HG02884 (cell line): ENCODE data around the gene BCL2.
A peak's percentile ranks its signal among the peaks of the same experiment; 100 is the strongest.

Experiments
- ATAC-seq: cut with Tn5 transposase; IDR thresholded peaks from one replicate; pipeline ENCODE4 v1.9.1; 2021; ENCODE audit warnings: mild to moderate bottlenecking, moderate library complexity; ENCODE audit not compliant: unreplicated experiment

Gene BCL2

DNA sequence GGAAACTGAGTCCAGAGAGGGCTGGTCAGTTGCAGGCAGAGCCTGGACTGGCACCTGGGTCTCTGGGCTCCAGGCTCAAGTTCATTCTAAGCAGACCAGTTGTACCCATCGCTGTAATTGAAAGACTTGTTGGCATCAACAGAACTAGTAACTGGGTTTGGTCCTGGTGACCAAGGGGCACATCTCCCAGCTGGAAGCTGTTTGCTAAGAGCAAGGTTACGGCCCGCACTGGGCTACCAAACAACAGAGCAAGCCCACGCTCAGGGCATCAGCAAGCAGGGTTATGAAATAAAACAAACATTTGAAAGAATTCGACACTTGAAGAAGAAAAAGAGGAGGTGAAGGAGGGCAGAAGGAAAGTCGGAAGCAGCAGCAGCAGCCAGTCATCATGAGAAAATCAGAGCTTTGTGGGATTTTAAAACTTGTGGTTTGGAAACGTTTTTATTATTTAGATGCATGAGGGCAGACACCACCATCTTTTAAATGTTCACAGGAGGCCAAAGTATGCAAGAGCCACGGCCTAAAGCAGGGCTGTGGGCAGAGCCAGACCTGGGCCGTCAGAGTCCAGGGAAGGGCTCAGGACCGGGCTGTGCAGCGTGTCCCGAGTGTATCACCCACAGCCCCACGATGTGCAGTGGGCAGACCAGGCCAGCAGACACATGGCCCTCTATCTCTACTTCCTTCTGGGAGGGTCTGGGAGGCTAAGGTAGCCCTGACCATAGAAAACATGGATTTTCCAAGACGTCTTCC lies 220.3 kb downstream of the BCL2 start:
- ATAC-seq: no peak

DNA sequence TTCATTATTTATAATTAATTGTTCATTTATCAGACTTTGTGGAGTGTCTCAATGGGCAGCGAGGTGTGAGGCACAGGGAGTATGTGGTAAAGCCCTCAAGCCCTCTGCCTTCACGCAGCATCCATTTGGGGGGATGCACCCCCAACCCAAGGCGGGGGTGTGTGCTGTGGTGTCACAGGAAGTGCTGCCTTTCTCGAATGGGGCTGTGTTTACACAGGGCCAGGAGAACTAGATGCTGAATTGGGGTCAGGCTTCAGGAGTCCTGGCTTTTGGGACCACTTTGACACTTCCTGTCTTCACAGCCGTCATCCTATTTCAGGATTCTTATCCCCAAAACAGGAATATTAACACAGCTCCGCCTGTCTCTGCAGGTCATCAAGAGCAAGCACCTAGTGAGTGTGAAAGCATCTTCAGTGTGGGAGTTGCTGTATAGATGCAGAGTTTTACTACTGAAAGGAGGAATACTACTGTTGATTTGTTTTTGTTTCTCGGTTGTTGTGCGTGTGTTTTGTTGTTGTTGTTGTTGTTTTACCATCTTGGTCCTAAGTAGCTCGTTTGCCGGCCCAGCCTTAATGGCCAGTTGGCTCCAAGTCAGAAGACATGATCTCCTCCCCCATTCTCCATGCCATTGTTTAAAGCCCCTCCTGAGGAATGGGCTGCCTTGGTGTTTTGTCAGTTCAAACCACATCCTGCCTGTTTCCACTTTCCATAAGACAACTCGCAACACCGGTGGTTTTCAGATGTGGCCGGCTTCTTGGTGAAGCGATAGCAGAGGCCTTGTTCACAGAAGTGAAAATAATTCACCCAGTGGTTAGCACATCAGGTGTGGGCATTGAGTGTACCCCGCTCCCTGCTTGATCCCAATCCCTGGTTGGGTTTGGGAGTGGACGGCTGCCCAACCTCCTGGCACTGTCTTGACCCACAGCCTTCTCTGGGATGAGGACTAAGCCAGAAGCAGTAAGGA lies 221.3 kb downstream of the BCL2 start:
- ATAC-seq: peak; percentile 75

DNA sequence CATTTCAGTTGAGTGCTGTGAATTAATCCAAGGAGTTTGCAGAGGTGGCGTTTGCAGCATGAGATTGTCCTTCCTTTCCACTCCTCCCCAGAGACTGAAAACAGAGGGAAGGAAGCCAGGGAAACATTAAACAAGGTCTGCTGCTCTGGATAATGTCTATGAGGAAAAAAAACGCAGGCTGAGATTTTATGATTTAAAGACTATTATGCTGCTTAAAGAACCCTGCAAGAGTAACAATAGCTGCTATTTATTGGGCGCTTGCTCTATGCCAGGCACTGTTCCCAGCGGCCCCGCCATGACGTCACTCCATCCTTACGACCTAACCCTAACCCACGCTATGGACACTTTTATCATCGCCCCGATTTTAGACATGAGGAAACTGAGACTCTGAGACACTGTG lies 222.4 kb downstream of the BCL2 start:
- ATAC-seq: no peak

DNA sequence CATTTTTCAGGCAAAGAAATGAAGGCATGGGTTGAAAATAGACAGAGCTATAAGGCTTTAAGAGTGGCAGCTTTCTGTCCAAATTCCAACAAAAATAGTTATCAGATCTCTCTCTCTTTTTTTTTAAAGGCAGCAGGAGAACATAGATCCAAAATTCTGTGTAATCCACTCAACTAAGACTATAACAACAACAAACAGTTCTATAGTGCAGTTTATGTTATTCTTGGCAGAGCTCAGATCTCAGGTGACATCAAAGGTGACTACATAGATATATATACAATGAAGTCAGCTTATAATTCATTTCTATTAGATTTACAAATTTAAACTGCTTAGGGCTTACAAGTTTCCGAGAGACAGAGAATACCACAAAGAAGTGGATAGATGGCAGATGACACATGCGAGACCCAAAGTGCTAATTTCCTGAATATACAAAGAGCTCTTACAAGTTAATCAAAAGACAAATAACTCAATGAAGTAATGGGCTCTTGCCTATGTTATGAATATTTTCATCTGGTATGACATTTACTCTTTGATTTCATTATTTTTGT lies 223.2 kb downstream of the BCL2 start:
- no peak for ATAC-seq

DNA sequence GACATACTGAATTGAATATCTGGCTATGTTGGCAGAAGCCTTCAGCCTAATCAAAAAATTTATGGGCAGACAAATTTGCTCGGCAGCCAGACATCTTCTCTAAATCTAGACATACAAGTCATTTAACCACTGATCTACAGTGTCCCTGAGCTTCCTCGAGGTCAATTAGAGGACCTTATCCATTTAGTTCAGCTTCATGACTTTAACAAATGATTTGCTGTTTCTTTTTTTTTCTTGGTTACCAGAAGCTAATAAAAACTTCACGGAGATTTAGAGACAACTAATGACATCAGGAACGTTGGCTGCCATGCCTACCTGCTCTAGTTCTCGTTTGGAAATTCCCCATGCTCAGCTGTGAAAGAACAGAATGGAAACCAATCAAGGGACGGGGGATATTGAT lies 223.8 kb downstream of the BCL2 start:
- no peak for ATAC-seq

DNA sequence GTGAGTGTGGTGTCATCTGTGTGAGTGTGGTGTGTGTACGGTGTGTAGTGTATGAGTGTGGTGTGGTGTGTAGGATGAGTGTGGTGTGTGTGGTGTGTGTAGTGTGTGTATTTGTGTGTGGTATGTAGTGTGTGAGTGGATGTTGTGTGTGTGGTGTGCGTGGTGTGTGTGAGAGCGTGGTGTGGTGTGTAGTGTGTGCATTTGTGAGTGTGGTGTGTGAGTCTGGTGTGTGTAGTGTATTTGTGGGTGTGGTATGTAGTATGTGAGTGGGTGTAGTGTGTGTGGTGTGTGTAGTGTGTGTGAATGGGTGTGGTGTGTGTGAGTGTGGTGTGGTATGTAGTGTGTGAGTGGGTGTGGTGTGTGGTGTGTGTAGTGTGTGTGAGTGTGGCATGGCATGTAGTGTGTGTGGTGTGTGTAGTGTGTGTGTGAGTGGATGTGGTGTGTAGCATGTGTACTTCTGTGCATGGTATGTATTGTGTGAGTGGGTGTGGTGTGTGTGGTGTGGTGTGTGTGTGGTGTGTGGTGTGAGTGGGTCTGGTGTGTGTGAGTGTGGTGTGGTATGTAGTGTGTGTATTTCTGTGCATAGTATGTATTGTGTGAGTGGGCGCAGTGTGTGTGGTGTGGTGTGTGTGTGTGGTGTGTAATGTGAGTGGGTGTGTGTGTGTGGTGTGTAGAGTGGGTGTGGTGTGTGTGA lies 227.8 kb downstream of the BCL2 start:
- ATAC-seq: no peak

DNA sequence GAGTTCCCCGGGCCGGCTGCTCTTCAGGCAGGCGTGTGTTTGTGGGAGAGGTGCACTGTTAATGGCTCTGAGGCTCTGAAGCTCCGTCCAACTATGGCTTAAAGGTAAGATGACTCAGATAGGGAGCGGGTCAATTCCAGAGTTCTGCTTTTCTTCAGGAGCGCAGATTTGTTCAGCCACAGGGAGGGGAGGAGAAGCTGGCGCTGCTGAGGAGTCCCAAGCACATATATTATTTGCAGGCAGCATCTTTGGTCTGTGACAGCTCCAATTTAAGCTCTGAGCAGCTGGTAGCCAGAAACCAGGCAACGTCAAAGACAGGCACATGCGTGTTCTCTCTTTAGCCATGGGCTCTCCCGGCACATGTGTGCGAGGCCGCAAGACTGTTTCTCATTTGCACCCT lies 229.2 kb downstream of the BCL2 start:
- no peak for ATAC-seq

DNA sequence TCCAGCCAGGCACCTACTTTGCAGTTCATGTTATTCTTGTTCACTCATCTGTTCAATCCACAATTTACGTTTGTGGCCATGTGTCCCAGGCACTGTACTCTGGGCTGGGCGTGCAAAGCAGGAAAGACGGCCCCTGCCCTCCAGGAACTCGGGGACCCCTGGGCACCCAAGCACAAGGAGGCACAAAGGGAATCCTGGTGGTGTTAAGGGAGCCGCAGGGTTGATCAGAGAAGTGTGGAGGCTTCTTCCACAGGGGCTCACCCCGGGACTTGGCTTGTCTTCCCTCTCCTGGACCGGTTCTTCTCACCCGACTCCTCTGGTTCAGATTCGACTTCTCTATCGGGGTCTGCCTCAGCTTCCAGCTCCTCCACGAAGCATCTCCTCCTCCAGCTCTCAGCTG lies 230.5 kb downstream of the BCL2 start:
- no peak for ATAC-seq

DNA sequence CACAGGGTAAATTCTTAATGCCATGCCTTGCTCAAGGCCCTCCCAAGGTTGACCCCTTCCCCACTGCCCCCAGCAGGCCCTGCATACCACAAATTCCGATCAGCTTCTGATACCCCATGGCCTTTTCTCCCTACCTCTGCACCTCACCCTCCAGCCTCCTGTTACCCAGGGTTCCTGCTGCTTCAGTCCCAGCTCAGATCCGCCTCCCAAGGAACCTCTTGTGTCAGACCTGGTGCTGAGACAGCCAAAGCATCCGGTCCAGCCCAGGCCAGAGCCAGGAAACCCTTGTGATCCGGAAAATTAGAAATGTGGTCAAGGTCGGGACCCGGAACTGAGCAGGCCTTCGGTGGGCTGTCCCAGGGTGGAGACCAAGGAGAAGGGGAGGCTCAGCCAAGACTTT lies 231.3 kb downstream of the BCL2 start:
- ATAC-seq: no peak

DNA sequence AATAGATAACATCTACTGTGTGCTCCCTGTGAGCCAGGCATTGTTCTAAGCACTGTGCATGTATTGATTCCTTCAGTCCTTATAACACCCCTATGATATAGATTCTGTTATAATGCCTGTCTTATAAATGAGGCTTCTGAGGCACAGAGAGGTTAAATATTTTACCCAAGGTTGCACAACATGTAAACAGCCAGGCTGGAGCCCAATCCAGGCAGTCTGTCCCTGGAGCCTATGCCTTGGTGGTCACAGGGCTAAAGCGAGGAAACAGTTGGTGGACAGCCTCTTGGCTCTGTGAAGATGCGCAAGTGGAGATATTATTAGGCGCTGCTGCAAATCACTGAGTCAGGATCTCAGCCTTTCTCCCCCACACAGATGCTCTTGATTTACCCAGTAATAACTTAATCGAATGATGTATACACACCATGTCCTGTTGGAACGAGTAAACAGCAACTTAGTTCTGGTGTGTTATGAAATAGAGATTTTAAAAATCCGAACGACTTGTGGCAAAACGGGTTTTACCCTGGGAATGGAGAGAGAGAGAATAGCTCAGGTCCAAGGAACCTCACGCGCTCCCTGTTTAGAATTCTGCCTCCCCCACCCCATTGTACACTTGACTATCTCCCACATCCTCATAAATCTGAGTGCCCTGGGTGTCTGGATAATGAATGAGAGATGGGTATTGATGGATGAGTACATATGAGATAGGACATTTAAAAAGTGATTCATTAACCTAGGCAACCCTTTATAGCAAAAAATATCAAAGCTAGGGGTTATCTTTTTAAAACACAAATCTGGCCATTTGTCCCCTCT lies 231.9 kb downstream of the BCL2 start:
- no peak for ATAC-seq

DNA sequence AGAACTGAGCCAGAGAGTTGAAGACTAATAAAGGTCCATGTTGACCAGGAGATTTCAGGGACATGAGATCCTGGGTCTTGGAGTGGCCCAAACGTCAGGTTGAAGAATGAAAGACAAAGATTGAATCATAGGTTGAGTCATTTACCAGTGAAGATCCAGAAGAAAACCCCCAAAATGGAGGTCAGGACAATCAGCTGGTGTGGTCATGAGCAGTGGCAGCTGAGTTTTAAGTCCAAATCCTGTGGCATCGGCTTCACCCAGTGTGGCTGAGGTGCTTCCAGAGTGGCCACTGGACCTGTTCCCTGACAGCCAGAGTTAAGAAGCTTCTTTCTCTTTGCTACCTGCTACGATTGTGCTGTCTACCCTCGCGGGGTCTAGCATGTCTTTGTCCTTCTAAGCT lies 234.0 kb downstream of the BCL2 start:
- no peak for ATAC-seq

DNA sequence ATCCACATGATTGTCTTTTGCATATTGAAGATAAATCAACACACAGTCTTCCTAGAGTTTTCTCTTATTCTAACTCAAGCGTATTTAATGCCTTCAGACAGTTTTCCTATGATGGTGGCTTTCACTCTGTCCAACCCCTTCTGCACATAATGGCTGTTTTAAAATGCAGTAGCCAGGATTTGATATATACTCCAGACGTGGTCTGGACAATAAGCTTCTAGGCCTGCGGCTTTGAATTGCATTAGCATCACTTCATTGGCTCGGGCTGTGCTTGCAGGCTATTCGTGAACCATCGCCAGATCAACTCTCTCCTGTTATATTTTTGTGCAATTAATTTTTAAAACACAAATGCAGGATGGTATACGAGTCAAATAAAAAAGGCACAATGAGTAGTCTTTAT lies 235.3 kb downstream of the BCL2 start:
- ATAC-seq: no peak

DNA sequence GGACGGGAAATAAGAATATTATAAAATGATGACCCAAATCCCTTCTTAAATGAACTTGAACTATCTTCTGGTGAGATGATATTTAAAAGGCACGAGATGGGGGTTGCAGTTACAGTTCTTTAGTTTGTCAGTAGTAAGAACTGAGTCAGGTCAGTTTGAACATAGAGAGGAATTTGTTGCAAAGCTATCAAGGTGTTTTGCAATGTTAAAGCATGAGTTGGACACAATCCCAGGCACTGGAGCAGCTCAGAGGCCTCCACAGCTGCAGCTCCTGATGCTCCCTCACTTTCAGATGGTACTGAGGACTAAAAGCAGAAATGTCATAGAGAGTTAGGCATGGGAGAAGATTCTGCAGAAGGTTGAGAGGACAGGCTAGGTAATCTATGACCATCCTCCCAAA lies 236.0 kb downstream of the BCL2 start:
- ATAC-seq: no peak

DNA sequence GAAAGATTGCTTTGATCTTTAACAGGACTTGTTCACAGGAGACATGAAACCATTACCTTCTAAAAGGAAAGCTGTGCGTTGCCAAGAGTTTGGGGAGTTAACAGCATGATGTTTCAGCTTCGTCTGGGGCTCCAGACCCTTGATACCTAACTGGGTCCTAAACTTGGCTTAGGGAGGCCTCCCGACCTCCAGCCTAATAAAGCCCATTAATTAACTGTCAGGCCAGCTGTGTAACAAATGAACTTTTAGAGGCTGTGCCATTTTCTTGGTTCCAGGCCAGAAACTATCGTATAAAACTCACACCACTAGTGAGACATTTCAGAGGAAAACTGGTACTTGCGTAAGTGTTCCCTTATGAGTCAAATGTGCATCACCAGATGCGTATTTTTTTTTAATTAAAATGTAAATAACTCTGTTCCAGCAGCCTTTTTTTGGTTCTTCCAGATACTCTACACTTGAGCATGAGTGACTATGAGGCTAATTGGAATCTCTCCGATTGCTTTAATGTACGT lies 236.5 kb downstream of the BCL2 start:
- no peak for ATAC-seq

DNA sequence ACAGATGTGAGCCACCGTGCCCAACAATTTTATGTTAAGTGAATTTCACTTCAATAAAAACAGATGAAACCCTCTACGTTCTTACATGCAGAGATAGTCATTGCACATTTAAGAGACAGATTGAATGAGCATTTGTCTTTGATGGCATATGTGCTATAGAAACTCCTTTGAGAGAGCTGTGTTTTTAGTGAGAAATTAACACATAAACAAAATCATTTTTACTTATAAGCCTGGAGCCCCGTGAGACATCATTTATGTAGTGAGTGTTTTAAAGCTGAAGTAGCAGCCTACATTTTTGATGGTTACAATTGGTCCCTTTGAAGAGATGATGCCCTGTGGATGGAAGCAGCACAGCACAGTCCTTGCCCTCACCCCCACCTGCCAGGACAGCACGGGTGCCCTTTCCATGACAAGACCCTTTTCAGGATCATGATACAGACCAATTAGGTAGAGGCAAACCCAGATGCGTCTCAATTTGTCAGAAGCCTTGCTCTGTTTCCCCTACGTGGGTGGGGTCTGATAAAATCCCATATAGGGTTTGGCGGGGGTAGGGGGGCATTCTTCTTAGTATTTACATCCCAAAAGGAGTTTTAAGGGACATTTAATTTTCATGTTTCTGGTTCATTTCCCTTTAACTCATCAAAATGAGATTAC lies 237.1 kb downstream of the BCL2 start:
- ATAC-seq: no peak

DNA sequence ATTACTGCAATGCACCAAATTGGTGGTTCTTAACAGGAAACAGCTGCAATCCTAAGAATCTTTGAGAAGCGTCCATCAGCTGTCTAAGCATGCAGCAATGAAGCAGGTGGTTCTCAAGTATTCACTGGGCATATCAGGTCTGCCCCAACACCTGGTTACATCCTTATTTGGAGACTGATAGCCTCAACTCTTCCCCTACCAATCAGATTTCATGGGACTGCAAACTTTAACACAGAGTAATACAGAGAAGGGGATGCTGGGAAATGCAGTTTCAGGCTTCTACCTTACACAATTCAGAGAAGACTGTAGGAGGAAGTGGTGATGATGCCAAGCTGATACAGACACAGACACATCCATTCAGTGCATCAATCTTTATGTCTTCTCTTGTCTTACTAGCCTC lies 240.5 kb downstream of the BCL2 start:
- ATAC-seq: no peak

DNA sequence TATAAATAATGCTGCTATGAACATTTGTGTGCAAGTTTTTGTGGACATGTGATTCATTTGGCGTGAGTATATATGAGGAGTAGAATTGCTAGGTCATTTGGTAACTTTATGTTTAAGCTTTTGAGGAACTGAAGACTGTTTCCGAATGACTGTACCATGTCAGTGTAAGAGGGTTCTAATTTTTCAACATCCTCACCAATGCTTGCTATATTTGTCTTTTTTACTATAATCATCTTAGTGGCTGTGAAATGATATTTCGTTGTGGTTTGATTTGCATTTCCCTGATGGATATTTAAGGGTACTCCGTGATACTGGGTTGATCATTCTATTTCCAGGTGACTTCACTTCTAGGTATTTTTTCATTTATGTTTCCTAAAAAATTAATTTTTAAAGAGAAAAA lies 241.1 kb downstream of the BCL2 start:
- ATAC-seq: peak; percentile 89

DNA sequence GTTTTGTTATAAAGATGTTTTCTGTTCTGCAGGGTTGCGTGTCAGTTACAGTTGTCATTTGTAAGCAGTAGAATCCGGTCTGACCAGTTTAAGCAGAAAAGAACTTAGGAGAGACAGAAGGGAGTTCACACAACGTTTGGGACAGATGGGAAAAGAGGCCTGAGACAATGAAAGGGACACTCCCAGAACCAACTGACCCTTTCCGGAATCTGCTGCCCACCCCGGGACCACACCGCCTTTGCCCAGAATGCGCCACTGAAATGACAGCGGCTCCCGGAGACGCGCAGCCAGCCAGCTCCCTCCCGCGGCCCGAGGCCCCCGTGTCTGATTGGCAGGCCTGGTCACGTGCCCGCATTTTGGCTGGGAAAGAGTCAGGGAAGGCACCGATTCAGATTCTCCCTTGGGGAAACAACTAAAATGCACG lies 244.6 kb downstream of the BCL2 start:
- peak; percentile 28 for ATAC-seq

DNA sequence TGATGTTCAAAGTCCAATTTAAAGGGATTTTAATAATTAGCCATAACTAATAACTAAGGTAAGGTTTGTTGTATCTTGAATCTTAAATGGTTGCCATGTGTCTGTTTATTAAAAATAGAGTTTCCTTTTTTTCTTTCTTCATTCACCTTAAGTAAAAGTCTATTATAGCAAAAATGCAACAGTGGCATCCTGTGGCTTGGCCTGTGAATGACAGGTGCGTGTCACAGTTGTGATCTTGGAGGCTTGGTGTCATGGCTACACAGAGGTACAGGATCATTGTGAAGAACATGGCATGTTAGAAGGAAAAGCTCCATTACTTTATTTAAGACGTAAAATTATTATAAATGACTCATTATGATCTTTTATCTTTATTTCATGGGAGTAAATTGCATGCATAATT lies 246.1 kb downstream of the BCL2 start:
- peak; percentile 41 for ATAC-seq
